Suprapubic skin (tissue), 3 donors: ENCODE results near the gene CRYZL1.

Source experiments
- EP300 ChIP-seq: sonication (generic); formaldehyde crosslinking; IDR thresholded peaks from one replicate; pipeline ENCODE4 v1.6.1; 2017; ENCODE audit warnings: antibody characterized with exemption
- TF ChIP-seq, protein P1 (sequence below), 2 donors: fragments of 200-600 bp in 1 of 2; fragments of 450-650 bp in 1 of 2; sonication (generic) in 1 of 2; IDR thresholded peaks; one replicate each; pipeline ENCODE4 v1.5.1; 2016 to 2019; ENCODE audit warnings: antibody characterized with exemption in 2 of 2, mild to moderate bottlenecking in 1 of 2, moderate library complexity in 1 of 2

GRCh38 chr21:33680870-33681269 lies 39.3 kb upstream of the CRYZL1 start:
- TF ChIP-seq, protein P1, sequence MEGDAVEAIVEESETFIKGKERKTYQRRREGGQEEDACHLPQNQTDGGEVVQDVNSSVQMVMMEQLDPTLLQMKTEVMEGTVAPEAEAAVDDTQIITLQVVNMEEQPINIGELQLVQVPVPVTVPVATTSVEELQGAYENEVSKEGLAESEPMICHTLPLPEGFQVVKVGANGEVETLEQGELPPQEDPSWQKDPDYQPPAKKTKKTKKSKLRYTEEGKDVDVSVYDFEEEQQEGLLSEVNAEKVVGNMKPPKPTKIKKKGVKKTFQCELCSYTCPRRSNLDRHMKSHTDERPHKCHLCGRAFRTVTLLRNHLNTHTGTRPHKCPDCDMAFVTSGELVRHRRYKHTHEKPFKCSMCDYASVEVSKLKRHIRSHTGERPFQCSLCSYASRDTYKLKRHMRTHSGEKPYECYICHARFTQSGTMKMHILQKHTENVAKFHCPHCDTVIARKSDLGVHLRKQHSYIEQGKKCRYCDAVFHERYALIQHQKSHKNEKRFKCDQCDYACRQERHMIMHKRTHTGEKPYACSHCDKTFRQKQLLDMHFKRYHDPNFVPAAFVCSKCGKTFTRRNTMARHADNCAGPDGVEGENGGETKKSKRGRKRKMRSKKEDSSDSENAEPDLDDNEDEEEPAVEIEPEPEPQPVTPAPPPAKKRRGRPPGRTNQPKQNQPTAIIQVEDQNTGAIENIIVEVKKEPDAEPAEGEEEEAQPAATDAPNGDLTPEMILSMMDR (IDR thresholded peaks at IDR 0.05), result no peak
- no peak for TF ChIP-seq EP300
